GM19240 (cell line): Measurements from ENCODE around the gene ASTN2.

Experiments used
- DNase-seq: peaks from one replicate; pipeline ENCODE4 v3.0.0; 2011; ENCODE audit warnings: low spot score; ENCODE audit not compliant: insufficient read length

ASTN2 gene

GRCh38 chr9:116437411-116438370 lies 977.2 kb downstream of the ASTN2 start:
- DNase-seq: no peak

- DNase-seq: no peak
Measured at GRCh38 chr9:116436121-116436520, 978.7 kb downstream of the ASTN2 start.

- DNase-seq: no peak
Measured at GRCh38 chr9:116435706-116436105, 979.2 kb downstream of the ASTN2 start.

GRCh38 chr9:116434314-116434713 lies 980.5 kb downstream of the ASTN2 start:
- no peak for DNase-seq

- DNase-seq: no peak
Measured at GRCh38 chr9:116432051-116432450, 982.8 kb downstream of the ASTN2 start.

- no peak for DNase-seq
Measured at GRCh38 chr9:116430849-116431248, 984.0 kb downstream of the ASTN2 start.

- DNase-seq: no peak
Measured at GRCh38 chr9:116425244-116425643, 989.6 kb downstream of the ASTN2 start.

- DNase-seq: no peak
Measured at GRCh38 chr9:116423149-116423548, 991.7 kb downstream of the ASTN2 start.

GRCh38 chr9:116422119-116422979 lies 992.5 kb downstream of the ASTN2 start:
- DNase-seq: no peak

- no peak for DNase-seq
Measured at GRCh38 chr9:116420993-116421538, 993.8 kb downstream of the ASTN2 start.

- DNase-seq: no peak
Measured at GRCh38 chr9:116419181-116419580, 995.7 kb downstream of the ASTN2 start.

- DNase-seq: no peak
Measured at GRCh38 chr9:116417464-116417863, 997.4 kb downstream of the ASTN2 start.

- DNase-seq: no peak
Measured at GRCh38 chr9:116416421-116416820, 998.4 kb downstream of the ASTN2 start.

GRCh38 chr9:116414374-116414773 lies 1000.5 kb downstream of the ASTN2 start:
- no peak for DNase-seq

GRCh38 chr9:116411506-116411905 lies 1003.4 kb downstream of the ASTN2 start:
- no peak for DNase-seq

- no peak for DNase-seq
Measured at GRCh38 chr9:116409638-116410037, 1005.2 kb downstream of the ASTN2 start.

GRCh38 chr9:116409129-116409528 lies 1005.7 kb downstream of the ASTN2 start:
- no peak for DNase-seq

GRCh38 chr9:116406469-116406868 lies 1008.4 kb downstream of the ASTN2 start:
- no peak for DNase-seq

GRCh38 chr9:116405321-116405720 lies 1009.5 kb downstream of the ASTN2 start:
- DNase-seq: no peak

- DNase-seq: no peak
Measured at GRCh38 chr9:116404228-116404627, 1010.6 kb downstream of the ASTN2 start.

GRCh38 chr9:116403171-116403570 lies 1011.7 kb downstream of the ASTN2 start:
- no peak for DNase-seq

GRCh38 chr9:116395699-116396037 lies 1019.2 kb downstream of the ASTN2 start:
- no peak for DNase-seq
